ENCODE measurements around the gene DCBLD1. TPM values are rescaled to one million over a fixed set of nuclear protein-coding genes. Genes with fewer than 3 reads are reported as not detected.

Gene DCBLD1
- total RNA-seq, 1 experiment from 2014 or later, result 19.5 TPM

DNA sequence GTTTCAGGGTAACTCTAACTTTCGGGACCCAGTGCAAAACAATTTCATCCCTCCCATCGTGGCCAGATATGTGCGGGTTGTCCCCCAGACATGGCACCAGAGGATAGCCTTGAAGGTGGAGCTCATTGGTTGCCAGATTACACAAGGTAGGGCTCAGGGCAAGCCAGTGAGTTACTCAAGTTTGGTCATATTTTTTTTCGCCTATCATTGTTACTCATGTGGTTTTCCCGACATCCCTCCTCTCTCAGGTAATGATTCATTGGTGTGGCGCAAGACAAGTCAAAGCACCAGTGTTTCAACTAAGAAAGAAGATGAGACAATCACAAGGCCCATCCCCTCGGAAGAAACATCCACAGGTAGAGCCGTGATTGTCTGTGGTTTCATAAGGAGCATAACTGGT, 58.2 kb downstream of the DCBLD1 start:
- no peak overlapping the region for H3K4me2 ChIP-seq (ENCODE audit: low read length)
- peaks cover 14% of the 10 kb centered on the region in 2 experiments; a peak in 3 of 4 replicates for H3K4me1 ChIP-seq (ENCODE audit: control insufficient read depth in 1 of 2, insufficient read depth in 2 of 2, low read length in 2 of 2)
- CTCF ChIA-PET, result no interaction called here
- H2AFZ ChIP-seq (ENCODE audit: low read depth, low read length, poor library complexity, severe bottlenecking), result no peak overlapping the region
- TF ChIP-seq CBX3 (IDR thresholded peaks at IDR 0.05; ENCODE audit: low read depth) (no peak), CEBPB (IDR thresholded peaks at IDR 0.05; ENCODE audit: low read depth) (peak; percentile 45; the same call in 1 of the 2 replicates), YY1 (IDR thresholded peaks at IDR 0.05; ENCODE audit: extremely low read depth, insufficient replicate concordance, low read depth, low read length) (no peak)
- no peak for ATAC-seq
- H3K9me2 ChIP-seq (ENCODE audit: insufficient read depth), result no peaks in the 10 kb centered on the region
- H3K27ac ChIP-seq (ENCODE audit: low read depth, low read length), result no peak overlapping the region
- no peaks in the 10 kb centered on the region for H4K20me1 ChIP-seq (ENCODE audit: insufficient read depth)
- no peak overlapping the region for H3K9ac ChIP-seq (ENCODE audit: low read length)
- no peaks in the 10 kb centered on the region for H3K9me3 ChIP-seq (ENCODE audit: control insufficient read depth in 1 of 2, insufficient read depth in 1 of 2, low read depth in 1 of 2, low read length in 2 of 2)
- no peaks in the 10 kb centered on the region for H3K79me2 ChIP-seq (ENCODE audit: insufficient read depth, low read length)
- H3K27me3 ChIP-seq (ENCODE audit: insufficient read depth, low read length), result no peaks in the 10 kb centered on the region
- DNase-seq (ENCODE audit: low read depth, low spot score), result no peak
- POLR2A ChIA-PET, result no interaction called here
- RAD21 ChIA-PET (ENCODE audit: low non-redundant PET in 1 of 2, low total read pairs in 2 of 2, uncharacterized antibody in 2 of 2, unreplicated experiment in 2 of 2), result no interaction called here
- peaks cover 0 to 12% of the 10 kb centered on the region in 2 experiments; a peak in 2 of 4 replicates for H3K36me3 ChIP-seq (ENCODE audit: control insufficient read depth in 1 of 2, insufficient read depth in 2 of 2, low read length in 2 of 2)
- no peak overlapping the region for H3K4me3 ChIP-seq (replicated peaks in 1 of 2; ENCODE audit: low read depth in 1 of 2, low read length in 2 of 2)
- BruUV-seq (replicated peaks), result no TSS peak
- intact Hi-C loops (cut with micrococcal nuclease), result no loop called here

DNA sequence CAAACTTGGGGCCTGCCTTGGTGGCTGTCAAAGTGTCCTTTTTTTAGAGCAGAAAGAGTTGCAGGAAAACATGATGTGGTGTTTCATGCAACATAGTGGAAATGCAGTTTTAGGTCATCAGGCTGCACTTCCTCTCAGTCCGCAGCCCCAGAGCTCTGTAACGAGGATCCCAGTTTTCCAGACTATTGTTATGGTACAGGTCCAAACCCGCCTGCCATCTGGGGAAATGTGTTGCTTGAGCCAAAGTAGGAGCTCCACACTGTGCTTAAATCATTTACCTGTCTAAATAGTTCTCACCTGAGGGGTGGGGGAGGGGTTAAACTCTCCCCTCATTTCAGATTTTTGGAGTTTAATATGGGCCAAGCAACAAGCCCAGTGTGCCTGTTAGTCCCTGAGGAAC, 60.0 kb downstream of the DCBLD1 start:
- no peak for DNase-seq (ENCODE audit: low read depth, low spot score)
- H4K20me1 ChIP-seq (ENCODE audit: insufficient read depth), result no peaks in the 10 kb centered on the region
- no peak for TF ChIP-seq SRF (IDR thresholded peaks at IDR 0.05; ENCODE audit: low read depth)
- no peak for TF ChIP-seq POLR2A (IDR thresholded peaks at IDR 0.05; ENCODE audit: borderline replicate concordance, extremely low read depth, insufficient read depth, insufficient read length)
- TF ChIP-seq, protein P1, sequence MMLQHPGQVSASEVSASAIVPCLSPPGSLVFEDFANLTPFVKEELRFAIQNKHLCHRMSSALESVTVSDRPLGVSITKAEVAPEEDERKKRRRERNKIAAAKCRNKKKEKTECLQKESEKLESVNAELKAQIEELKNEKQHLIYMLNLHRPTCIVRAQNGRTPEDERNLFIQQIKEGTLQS (IDR thresholded peaks at IDR 0.05), result no peak
- no peak for TF ChIP-seq RAD21 (IDR thresholded peaks at IDR 0.05; ENCODE audit: low read depth)
- no peak for TF ChIP-seq FOSL1 (IDR thresholded peaks at IDR 0.05; ENCODE audit: low read depth)
- TF ChIP-seq, protein P2, sequence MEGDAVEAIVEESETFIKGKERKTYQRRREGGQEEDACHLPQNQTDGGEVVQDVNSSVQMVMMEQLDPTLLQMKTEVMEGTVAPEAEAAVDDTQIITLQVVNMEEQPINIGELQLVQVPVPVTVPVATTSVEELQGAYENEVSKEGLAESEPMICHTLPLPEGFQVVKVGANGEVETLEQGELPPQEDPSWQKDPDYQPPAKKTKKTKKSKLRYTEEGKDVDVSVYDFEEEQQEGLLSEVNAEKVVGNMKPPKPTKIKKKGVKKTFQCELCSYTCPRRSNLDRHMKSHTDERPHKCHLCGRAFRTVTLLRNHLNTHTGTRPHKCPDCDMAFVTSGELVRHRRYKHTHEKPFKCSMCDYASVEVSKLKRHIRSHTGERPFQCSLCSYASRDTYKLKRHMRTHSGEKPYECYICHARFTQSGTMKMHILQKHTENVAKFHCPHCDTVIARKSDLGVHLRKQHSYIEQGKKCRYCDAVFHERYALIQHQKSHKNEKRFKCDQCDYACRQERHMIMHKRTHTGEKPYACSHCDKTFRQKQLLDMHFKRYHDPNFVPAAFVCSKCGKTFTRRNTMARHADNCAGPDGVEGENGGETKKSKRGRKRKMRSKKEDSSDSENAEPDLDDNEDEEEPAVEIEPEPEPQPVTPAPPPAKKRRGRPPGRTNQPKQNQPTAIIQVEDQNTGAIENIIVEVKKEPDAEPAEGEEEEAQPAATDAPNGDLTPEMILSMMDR (IDR thresholded peaks at IDR 0.05 in 2 of 3, conservative IDR thresholded peaks at IDR 0.05 in 1 of 3; ENCODE audit: borderline replicate concordance in 1 of 3, insufficient read depth in 1 of 3, low read depth in 2 of 3, low read length in 2 of 3), result no peak
- no peak for TF ChIP-seq TCF7L2 (IDR thresholded peaks at IDR 0.05; ENCODE audit: borderline replicate concordance, extremely low read depth, insufficient read depth, insufficient read length)
- no peak for TF ChIP-seq ELF1 (IDR thresholded peaks at IDR 0.05; ENCODE audit: borderline replicate concordance, low read depth)
- no peak overlapping the region for H3K4me3 ChIP-seq (replicated peaks in 1 of 2; ENCODE audit: low read depth in 1 of 2, low read length in 2 of 2)
- no peak overlapping the region for H3K4me2 ChIP-seq (ENCODE audit: low read length)
- ATAC-seq, result no peak
- H3K9me2 ChIP-seq (ENCODE audit: insufficient read depth), result no peaks in the 10 kb centered on the region
- peaks cover 0 to 19% of the 10 kb centered on the region in 2 experiments; a peak in 2 of 4 replicates for H3K36me3 ChIP-seq (ENCODE audit: control insufficient read depth in 1 of 2, insufficient read depth in 2 of 2, low read length in 2 of 2)
- H3K27me3 ChIP-seq (ENCODE audit: insufficient read depth, low read length), result no peaks in the 10 kb centered on the region
- CTCF ChIA-PET, result no interaction called here
- RAD21 ChIA-PET (ENCODE audit: low non-redundant PET in 1 of 2, low total read pairs in 2 of 2, uncharacterized antibody in 2 of 2, unreplicated experiment in 2 of 2), result no interaction called here
- BruUV-seq (replicated peaks), result no TSS peak
- no peaks in the 10 kb centered on the region for H3K79me2 ChIP-seq (ENCODE audit: insufficient read depth, low read length)
- POLR2A ChIA-PET, result no interaction called here
- intact Hi-C loops (cut with micrococcal nuclease), result no loop called here
- H3K9me3 ChIP-seq (ENCODE audit: control insufficient read depth in 1 of 2, insufficient read depth in 1 of 2, low read depth in 1 of 2, low read length in 2 of 2), result no peaks in the 10 kb centered on the region
- no peak overlapping the region for H3K27ac ChIP-seq (ENCODE audit: low read depth, low read length)
- H3K9ac ChIP-seq (ENCODE audit: low read length), result no peak overlapping the region
- H3K4me1 ChIP-seq (ENCODE audit: control insufficient read depth in 1 of 2, insufficient read depth in 2 of 2, low read length in 2 of 2), result peaks cover 4 to 6% of the 10 kb centered on the region in 2 experiments; a peak in 3 of 4 replicates
- H2AFZ ChIP-seq (ENCODE audit: low read depth, low read length, poor library complexity, severe bottlenecking), result no peak overlapping the region
